HepG2 (cell line): ENCODE data around the gene AJM1. TPM values are rescaled to one million over a fixed set of nuclear protein-coding genes. Genes with fewer than 3 reads are reported as not detected.

Experiments used
- AHDC1 ChIP-seq: sonication (generic); formaldehyde crosslinking; IDR thresholded peaks from 2 replicates; pipeline ENCODE4 v1.5.1; 2020; ENCODE audit warnings: mild to moderate bottlenecking, missing genetic modification reagents, borderline replicate concordance
- CHCHD3 ChIP-seq: sonication (generic); formaldehyde crosslinking; IDR thresholded peaks from 2 replicates; pipeline ENCODE4 v1.8.0; 2022; ENCODE audit warnings: mild to moderate bottlenecking, missing genetic modification reagents, moderate library complexity
- FOXP1 ChIP-seq, 2 experiments: fragments of 450-650 bp in 1 of 2; IDR thresholded peaks; 2 replicates each; pipeline ENCODE4 v1.6.1; 2017 to 2018; ENCODE audit warnings: antibody characterized with exemption in 1 of 2
- LBX2 ChIP-seq: sonication (generic); formaldehyde crosslinking; IDR thresholded peaks from 2 replicates; pipeline ENCODE4 v1.5.0; 2020; ENCODE audit warnings: missing genetic modification reagents, mild to moderate bottlenecking, borderline replicate concordance
- NR3C1 ChIP-seq: sonication (generic); formaldehyde crosslinking; IDR thresholded peaks from 2 replicates; pipeline ENCODE4 v1.4.0; 2020; ENCODE audit warnings: missing genetic modification reagents
- PATZ1 ChIP-seq: sonication (generic); formaldehyde crosslinking; IDR thresholded peaks from 2 replicates; pipeline ENCODE4 v1.4.0; 2020; ENCODE audit warnings: missing genetic modification reagents
- SP1 ChIP-seq, 2 experiments: fragments of 450-650 bp in 1 of 2; sonication (generic) in 1 of 2; formaldehyde crosslinking in 1 of 2; IDR thresholded peaks; 2 replicates each; pipeline versions ENCODE4 v1.4.0 to v1.6.1; 2016 to 2020; ENCODE audit warnings: missing genetic modification reagents in 1 of 2
- SYNCRIP ChIP-seq: fragments of 200-400 bp; formaldehyde crosslinking; IDR thresholded peaks from 2 replicates; pipeline ENCODE4 v1.6.1; 2018; ENCODE audit warnings: mild to moderate bottlenecking, low read depth, low read length; ENCODE audit not compliant: insufficient read depth
- TAF1 ChIP-seq: sonication (generic); formaldehyde crosslinking; IDR thresholded peaks from 2 replicates; pipeline ENCODE4 v1.4.0; 2020; ENCODE audit warnings: missing genetic modification reagents
- ZKSCAN1 ChIP-seq: fragments of 150-350 bp; IDR thresholded peaks from 2 replicates; pipeline ENCODE4 v1.6.1; 2014; ENCODE audit warnings: low read length
- ZNF530 ChIP-seq: sonication (generic); formaldehyde crosslinking; IDR thresholded peaks from 2 replicates; pipeline ENCODE4 v1.5.0; 2020; ENCODE audit warnings: low read depth, mild to moderate bottlenecking, missing genetic modification reagents
- ZNF768 ChIP-seq: sonication (generic); formaldehyde crosslinking; IDR thresholded peaks from 2 replicates; pipeline ENCODE4 v1.4.0; 2020; ENCODE audit warnings: missing genetic modification reagents
- ZNF781 ChIP-seq: sonication (generic); formaldehyde crosslinking; IDR thresholded peaks from 2 replicates; pipeline ENCODE4 v1.5.1; 2020; ENCODE audit warnings: borderline replicate concordance, mild to moderate bottlenecking, missing genetic modification reagents; ENCODE audit errors: not compliant biosample characterization
- ZSCAN31 ChIP-seq: sonication (generic); formaldehyde crosslinking; IDR thresholded peaks from 2 replicates; pipeline ENCODE4 v1.5.0; 2020; ENCODE audit warnings: low read depth, mild to moderate bottlenecking, missing genetic modification reagents
- polyA plus RNA-seq, 8 experiments: library from polyadenylated mRNA; depleted of rRNA in 3 of 8; stranded (reverse) in 7 of 8; unstranded in 1 of 8; fragments of >200 nt; fragmentation: Illumina TruSeq in 4 of 8; extraction: Trizol in 4 of 8; gene quantifications; 2 replicates each; pipeline versions ENCODE4 v1.2.1 to v1.2.3, GENCODE V29; 2011 to 2016; ENCODE audit warnings: low read depth in 4 of 8, missing spikeins in 1 of 8, mixed read lengths in 1 of 8; ENCODE audit not compliant: insufficient read depth in 1 of 8
- total RNA-seq, 5 experiments: library from RNA; depleted of rRNA; stranded (reverse); fragments of >200 nt; fragmentation: Illumina TruSeq; extraction: Trizol; gene quantifications; 2 replicates each; pipeline ENCODE4 v1.2.3, GENCODE V29; 2016; ENCODE audit warnings: low read depth in 1 of 5
- TF ChIP-seq, protein P1 (sequence below): sonication (generic); formaldehyde crosslinking; IDR thresholded peaks from 2 replicates; pipeline ENCODE4 v1.5.0; 2020; ENCODE audit warnings: missing genetic modification reagents, mild to moderate bottlenecking, borderline replicate concordance
- TF ChIP-seq, protein P2 (sequence below): sonication (generic); formaldehyde crosslinking; IDR thresholded peaks from 2 replicates; pipeline ENCODE4 v1.5.0; 2020; ENCODE audit warnings: missing genetic modification reagents
- TF ChIP-seq, protein P3 (sequence below): sonication (generic); formaldehyde crosslinking; IDR thresholded peaks from 2 replicates; pipeline ENCODE4 v1.4.0; 2020; ENCODE audit warnings: missing genetic modification reagents

Gene AJM1
- total and polyA plus RNA-seq, 2 of the 13 experiments (the other 11 are each of a cell fraction or from before 2014, with no cell fraction given), result 1.1 to 1.2 TPM

DNA sequence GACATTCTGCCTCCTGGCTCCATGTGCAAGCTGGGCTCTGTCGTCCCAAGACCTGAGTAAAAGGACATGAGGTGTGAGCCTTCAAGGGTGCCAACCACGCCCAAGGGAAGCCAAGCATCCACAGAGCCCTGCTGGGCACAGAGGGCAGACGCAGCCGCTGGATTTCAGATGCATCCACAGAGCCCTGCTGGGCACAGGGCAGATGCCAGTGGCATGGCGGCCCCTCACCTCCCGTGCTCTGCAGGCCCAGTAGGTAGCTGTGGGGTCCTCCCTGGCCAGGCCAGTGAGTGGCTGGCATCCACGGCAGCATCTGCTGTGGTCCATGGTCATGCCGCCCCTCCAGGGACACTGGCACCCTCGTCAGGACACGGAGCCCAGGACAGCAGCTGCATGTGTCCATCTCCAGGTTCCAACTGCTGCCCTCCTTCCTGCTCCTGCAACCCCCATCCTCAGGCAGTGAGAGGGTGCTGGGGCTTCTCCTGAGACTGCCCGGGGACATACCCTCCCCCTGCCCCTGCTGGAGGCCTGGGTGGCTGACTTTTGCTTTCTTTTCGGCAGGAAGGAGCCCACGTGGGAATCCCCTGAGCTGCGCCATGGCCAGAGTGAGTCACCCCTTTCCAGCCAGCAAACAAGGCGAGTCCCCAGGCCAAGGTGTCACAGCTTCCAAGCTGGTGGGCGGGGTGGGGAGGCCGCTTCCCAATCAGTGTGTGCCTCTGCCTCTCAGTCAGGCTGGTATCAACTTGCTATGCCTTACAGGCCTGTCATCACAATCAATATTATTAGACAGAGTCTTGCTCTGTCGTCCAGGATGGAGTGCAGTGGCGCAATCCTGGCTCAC, 40.0 kb downstream of the AJM1 start (continued):
- TF ChIP-seq AHDC1 (CRISPR knock-in tag), result peak; percentile 83
- TF ChIP-seq ZSCAN31 (CRISPR knock-in tag), result no peak
- TF ChIP-seq ZNF781 (CRISPR knock-in tag), result no peak
- TF ChIP-seq ZNF530 (CRISPR knock-in tag), result no peak
- no peak for TF ChIP-seq NR3C1 (CRISPR knock-in tag)
- TF ChIP-seq LBX2 (CRISPR knock-in tag), result no peak
- TF ChIP-seq CHCHD3 (CRISPR knock-in tag), result no peak
- TF ChIP-seq TAF1 (CRISPR knock-in tag), result peak; percentile 52
- no peak for TF ChIP-seq FOXP1 (IDR thresholded peaks at IDR 0.05)
- peak; percentile 73 for TF ChIP-seq FOXP1 (CRISPR knock-in tag; IDR thresholded peaks at IDR 0.05)
- TF ChIP-seq SYNCRIP, result no peak
- TF ChIP-seq, protein P1, sequence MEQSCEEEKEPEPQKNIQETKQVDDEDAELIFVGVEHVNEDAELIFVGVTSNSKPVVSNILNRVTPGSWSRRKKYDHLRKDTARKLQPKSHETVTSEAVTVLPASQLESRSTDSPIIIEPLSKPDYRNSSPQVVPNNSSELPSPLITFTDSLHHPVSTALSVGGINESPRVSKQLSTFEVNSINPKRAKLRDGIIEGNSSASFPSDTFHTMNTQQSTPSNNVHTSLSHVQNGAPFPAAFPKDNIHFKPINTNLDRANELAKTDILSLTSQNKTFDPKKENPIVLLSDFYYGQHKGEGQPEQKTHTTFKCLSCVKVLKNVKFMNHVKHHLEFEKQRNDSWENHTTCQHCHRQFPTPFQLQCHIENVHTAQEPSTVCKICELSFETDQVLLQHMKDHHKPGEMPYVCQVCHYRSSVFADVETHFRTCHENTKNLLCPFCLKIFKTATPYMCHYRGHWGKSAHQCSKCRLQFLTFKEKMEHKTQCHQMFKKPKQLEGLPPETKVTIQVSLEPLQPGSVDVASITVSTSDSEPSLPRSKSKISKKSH (CRISPR knock-in tag), result no peak
- TF ChIP-seq PATZ1 (CRISPR knock-in tag), result peak; percentile 67
- TF ChIP-seq, protein P2, sequence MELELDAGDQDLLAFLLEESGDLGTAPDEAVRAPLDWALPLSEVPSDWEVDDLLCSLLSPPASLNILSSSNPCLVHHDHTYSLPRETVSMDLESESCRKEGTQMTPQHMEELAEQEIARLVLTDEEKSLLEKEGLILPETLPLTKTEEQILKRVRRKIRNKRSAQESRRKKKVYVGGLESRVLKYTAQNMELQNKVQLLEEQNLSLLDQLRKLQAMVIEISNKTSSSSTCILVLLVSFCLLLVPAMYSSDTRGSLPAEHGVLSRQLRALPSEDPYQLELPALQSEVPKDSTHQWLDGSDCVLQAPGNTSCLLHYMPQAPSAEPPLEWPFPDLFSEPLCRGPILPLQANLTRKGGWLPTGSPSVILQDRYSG, result no peak
- TF ChIP-seq ZKSCAN1, result no peak
- TF ChIP-seq, protein P3, sequence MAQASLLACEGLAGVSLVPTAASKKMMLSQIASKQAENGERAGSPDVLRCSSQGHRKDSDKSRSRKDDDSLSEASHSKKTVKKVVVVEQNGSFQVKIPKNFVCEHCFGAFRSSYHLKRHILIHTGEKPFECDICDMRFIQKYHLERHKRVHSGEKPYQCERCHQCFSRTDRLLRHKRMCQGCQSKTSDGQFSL, result no peak
- peak; percentile 12; the same call in 1 of the 2 replicates for TF ChIP-seq ZNF768
- TF ChIP-seq SP1 (IDR thresholded peaks at IDR 0.05), result no peak
- TF ChIP-seq SP1 (CRISPR knock-in tag; IDR thresholded peaks at IDR 0.05), result peak; percentile 82
